Measurements from ENCODE around the gene ID3.

The ID3 gene

DNA sequence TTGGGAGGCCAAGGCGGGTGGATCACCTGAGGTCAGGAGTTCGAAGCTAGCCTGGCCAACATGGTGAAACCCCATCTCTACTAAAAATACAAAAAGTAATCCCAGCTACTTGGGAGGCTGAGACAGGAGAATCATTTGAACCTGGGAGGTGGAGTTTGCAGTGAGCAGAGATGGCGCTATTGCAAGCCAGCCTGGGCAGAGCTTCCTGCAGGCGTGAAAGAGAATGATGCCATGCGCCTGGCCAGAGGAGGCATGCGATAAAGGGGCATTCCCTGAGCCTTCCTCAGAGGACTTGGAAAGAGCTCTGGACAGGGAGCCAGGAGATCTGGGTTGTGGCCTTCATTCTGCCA lies 31.4 kb downstream of the ID3 start:
- peak in 1 of 3 experiments; percentile 28 for DNase-seq
- peak; percentile 33 for ATAC-seq (replicated peaks)
- Mint-ChIP-seq H3K9me3 (no peaks in the 10 kb centered on the region), H3K27me3 (no peaks in the 10 kb centered on the region), H3K36me3 (ENCODE audit: insufficient read depth) (peaks cover 10% of the 10 kb centered on the region), H3K4me1 (ENCODE audit: low read depth in 2 of 2) (peaks cover 68 to 75% of the 10 kb centered on the region in 2 donors), H3K27ac (peak overlapping the region; percentile 90 to 98), H3K4me3 (peak overlapping the region; percentile 70 to 81)

DNA sequence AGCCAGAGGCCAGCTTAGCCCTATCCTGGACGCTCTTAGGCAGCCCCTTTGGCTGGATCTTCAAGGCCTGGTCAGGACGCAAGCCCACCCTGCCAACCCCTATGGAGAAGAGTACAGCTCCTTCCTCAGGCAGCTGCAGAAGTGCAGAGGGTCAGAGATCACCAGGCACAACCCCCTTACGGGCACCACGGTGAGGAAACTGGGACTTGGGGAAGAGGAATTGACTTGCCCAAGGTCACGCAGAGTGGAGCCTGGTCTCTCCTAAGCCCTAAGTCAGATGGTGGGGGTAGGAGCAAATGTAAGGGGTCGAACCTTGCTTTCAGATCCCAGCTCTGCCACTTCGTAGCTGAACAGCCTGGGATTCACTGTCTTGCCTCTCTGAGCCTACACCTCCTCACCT lies 31.9 kb downstream of the ID3 start:
- peak overlapping the region; percentile 70 to 81 for H3K4me3 Mint-ChIP-seq
- peaks cover 10% of the 10 kb centered on the region for H3K36me3 Mint-ChIP-seq (ENCODE audit: insufficient read depth)
- DNase-seq (no peak), ATAC-seq (replicated peaks) (no peak)
- peak overlapping the region; percentile 94 to 98 for H3K27ac Mint-ChIP-seq
- H3K4me1 Mint-ChIP-seq (ENCODE audit: low read depth in 2 of 2) = peaks cover 67 to 78% of the 10 kb centered on the region in 2 donors
- H3K27me3 Mint-ChIP-seq = no peaks in the 10 kb centered on the region
- H3K9me3 Mint-ChIP-seq = no peaks in the 10 kb centered on the region

DNA sequence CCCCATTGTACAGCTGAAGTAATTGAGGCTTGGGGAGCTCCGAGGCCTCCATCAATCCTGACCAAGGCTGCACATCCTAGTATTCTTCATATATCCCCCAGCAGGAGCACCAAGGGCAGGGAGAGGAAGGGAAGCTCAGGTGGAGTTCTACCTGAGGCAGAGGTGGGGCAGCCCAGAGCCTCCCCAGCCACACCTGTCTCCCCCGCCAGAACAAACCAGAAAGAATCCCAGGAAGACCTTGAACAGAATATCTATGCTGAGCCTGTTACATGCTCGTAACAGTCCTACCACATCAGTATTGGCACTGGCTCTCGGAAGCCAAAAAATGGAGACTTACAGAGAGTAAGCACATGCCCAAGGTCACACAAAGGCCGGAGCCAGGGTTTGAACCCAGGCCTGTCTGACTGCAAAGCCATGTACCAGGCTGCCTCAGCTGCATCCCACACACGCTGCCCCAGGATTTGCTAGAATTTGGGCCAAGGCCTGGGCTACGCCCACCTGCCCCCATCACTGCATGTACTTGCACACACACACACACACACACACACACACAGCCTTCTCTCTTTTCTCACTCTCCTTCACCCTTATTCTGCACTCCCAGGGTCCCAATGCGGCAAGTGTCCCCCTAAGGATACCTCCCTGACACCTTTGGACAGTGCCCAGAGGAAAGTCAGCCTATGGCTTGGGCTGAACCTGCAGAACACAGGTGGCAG lies 32.8 kb downstream of the ID3 start:
- H3K4me3 Mint-ChIP-seq = peak overlapping the region; percentile 71 to 81
- H3K27ac Mint-ChIP-seq = peak overlapping the region; percentile 94 to 98
- H3K4me1 Mint-ChIP-seq (ENCODE audit: low read depth in 2 of 2) = peaks cover 58 to 73% of the 10 kb centered on the region in 2 donors
- ATAC-seq (replicated peaks) (no peak), DNase-seq (no peak)
- peaks cover 10% of the 10 kb centered on the region for H3K36me3 Mint-ChIP-seq (ENCODE audit: insufficient read depth)
- no peaks in the 10 kb centered on the region for H3K27me3 Mint-ChIP-seq
- no peaks in the 10 kb centered on the region for H3K9me3 Mint-ChIP-seq

DNA sequence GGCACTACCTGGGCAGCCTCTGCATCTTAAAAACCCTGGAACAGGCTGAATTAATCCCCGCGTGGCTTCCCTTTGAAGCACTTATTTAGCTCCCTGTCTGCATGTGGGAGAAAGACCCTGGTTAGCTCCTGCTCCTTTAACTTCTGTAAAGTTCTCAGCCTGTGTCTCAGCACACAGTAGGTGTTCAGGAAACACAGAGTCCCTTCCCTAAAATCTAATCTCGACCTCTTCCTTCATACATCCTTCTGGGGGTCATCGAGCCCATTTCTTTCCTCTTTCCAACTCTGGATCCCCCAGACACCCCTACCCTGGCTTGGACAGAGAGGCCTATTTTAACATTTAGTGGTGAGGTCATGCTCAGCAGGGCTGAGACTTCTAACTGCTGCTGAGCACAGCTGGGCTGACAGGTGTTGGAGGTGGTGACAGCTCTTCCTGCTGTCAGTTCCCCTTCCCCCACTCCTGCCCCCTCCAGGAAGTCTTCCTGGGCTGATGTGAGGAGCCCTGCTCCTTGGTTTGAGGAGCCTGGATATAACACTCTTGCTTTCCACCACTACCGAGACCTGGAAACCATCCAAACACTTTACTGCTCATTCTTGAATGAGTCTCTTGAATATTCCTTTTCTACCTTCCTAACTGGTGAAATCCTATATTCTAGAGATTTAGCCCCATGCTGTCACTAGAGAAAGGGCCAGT lies 33.6 kb downstream of the ID3 start:
- DNase-seq = peak in 1 of 3 experiments; percentile 7
- H3K27me3 Mint-ChIP-seq = no peaks in the 10 kb centered on the region
- ATAC-seq (replicated peaks) = no peak
- H3K36me3 Mint-ChIP-seq (ENCODE audit: insufficient read depth) = peaks cover 6% of the 10 kb centered on the region
- H3K27ac Mint-ChIP-seq = peak overlapping the region; percentile 94 to 98
- peak overlapping the region; percentile 71 to 81 for H3K4me3 Mint-ChIP-seq
- H3K9me3 Mint-ChIP-seq = no peaks in the 10 kb centered on the region
- peaks cover 52 to 69% of the 10 kb centered on the region in 2 donors for H3K4me1 Mint-ChIP-seq (ENCODE audit: low read depth in 2 of 2)

- H3K4me1 Mint-ChIP-seq (ENCODE audit: low read depth in 2 of 2) = peaks cover 48 to 64% of the 10 kb centered on the region in 2 donors
- peak overlapping the region; percentile 94 to 98 for H3K27ac Mint-ChIP-seq
- no peaks in the 10 kb centered on the region for H3K27me3 Mint-ChIP-seq
- ATAC-seq (replicated peaks) = peak; percentile 30
- peak overlapping the region; percentile 71 to 81 for H3K4me3 Mint-ChIP-seq
- DNase-seq = peak in 1 of 3 experiments; percentile 18
- H3K9me3 Mint-ChIP-seq = no peaks in the 10 kb centered on the region
- H3K36me3 Mint-ChIP-seq (ENCODE audit: insufficient read depth) = peaks cover 6% of the 10 kb centered on the region
Observed at GRCh38 chr1:23524716-23525401, 34.4 kb downstream of the ID3 start.

DNA sequence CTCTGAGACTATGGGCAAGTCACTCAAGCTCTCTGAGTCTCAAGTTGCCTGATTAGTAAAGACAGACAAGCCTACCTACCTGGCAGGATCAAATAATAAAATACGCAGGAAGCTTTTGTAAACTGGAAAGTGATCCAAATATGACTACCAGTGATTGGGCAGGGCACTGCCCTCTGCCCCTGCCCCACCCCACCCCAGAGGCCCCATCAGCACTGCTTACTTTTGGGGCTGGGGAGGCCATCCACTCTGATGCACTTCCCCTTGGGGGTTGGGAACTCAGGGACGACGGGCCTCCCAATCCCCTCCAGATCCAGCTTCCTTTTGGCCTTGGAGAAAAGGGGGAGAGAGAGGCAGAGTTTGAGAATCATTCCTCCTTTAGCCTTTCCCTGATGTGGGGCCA lies 35.1 kb downstream of the ID3 start:
- no peak for DNase-seq
- Mint-ChIP-seq H3K36me3 (ENCODE audit: insufficient read depth) (peaks cover 6% of the 10 kb centered on the region), H3K9me3 (no peaks in the 10 kb centered on the region), H3K27ac (peak overlapping the region; percentile 94 to 98), H3K4me3 (peak overlapping the region; percentile 25 to 81), H3K27me3 (no peaks in the 10 kb centered on the region), H3K4me1 (ENCODE audit: low read depth in 2 of 2) (peaks cover 41 to 57% of the 10 kb centered on the region in 2 donors)
- ATAC-seq (replicated peaks) = no peak

DNA sequence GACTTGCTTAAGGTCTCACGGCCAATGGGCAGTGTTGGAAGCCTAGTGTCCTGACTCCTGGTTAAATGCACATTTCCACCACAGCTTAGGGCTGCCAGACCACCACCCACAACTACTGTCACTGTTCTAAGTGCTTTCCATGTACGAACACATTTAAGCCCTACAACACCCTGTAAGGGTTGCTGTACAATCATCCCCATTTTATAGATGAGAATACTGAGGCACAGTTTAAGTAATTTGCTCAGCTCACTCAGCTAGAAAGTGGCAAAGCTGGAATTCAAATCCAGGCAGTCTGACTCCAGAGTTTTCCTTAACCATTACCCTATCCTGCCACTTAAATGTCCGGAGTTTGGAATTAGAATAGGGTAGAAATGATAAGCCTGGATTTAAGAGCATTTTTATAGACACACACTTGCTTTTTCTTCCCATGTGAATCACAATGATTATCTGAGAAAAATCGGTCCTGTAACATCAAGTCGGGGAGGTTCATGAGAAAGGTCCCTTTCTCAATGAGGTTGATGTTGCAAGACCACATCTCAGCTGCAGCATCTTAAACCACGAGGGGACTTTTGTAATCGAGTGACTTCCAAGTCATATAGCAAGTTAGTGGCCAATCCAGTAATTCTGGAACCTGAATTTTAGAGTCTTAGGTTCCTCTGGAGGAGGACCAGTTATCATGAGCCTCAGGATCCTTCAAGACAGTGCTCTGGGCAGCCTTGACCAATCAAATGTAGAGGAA lies 36.9 kb downstream of the ID3 start:
- Mint-ChIP-seq H3K27me3 (no peaks in the 10 kb centered on the region), H3K4me3 (no peak overlapping the region), H3K27ac (peak overlapping the region; percentile 83 to 98), H3K9me3 (no peaks in the 10 kb centered on the region), H3K36me3 (ENCODE audit: insufficient read depth) (peaks cover 3% of the 10 kb centered on the region), H3K4me1 (ENCODE audit: low read depth in 2 of 2) (peaks cover 24 to 40% of the 10 kb centered on the region in 2 donors)
- DNase-seq (no peak), ATAC-seq (replicated peaks) (no peak)

DNA sequence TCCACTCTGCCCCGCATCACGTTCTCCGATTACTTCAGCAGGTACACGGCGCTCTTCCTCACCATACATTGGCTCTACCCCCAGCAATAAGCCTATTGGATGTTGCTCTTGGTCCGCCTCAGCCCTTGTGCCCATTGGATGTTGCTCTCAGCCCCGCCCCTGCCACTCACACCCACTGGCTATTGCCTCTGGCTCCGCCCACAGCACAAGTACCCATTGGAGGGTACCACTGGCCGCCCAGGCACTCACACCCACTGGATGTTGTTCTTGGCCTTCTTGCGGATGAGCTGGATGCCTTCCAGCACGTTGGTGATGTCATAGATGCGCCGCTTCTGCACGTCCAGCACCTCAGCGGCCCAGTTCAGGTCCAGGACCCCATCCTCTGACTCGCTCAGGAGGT lies 37.7 kb downstream of the ID3 start:
- H3K4me3 Mint-ChIP-seq = no peak overlapping the region
- H3K4me1 Mint-ChIP-seq (ENCODE audit: low read depth in 2 of 2) = peaks cover 15 to 33% of the 10 kb centered on the region in 2 donors
- DNase-seq (no peak), ATAC-seq (replicated peaks) (no peak)
- peak overlapping the region in 1 of 2 donors; percentile 76 for H3K27ac Mint-ChIP-seq
- H3K36me3 Mint-ChIP-seq (ENCODE audit: insufficient read depth) = no peaks in the 10 kb centered on the region
- H3K27me3 Mint-ChIP-seq = no peaks in the 10 kb centered on the region
- no peaks in the 10 kb centered on the region for H3K9me3 Mint-ChIP-seq

DNA sequence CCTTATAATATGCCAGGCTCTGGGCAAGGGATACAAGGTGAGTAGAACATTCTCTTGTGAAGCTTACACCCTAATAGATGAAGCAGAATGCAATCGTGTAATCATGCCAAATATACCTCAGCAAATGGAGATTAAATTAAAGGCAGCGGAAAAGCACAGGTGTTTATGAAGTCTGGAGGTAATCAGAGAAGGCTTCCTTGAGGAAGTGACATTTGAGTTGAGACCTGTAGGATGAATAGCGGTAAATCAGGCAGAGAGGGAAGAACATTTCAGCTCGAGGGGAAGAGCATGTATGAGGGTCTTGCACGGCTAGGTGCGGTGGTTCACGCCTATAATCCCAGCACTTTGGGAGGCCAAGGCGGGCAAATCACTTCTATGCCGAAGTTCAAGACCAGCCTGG lies 41.7 kb downstream of the ID3 start:
- Mint-ChIP-seq H3K4me1 (ENCODE audit: low read depth in 2 of 2) (peaks cover 0 to 5% of the 10 kb centered on the region in 2 donors), H3K27me3 (no peaks in the 10 kb centered on the region), H3K27ac (peak overlapping the region in 1 of 2 donors; percentile 35), H3K4me3 (no peak overlapping the region), H3K9me3 (no peaks in the 10 kb centered on the region), H3K36me3 (ENCODE audit: insufficient read depth) (no peaks in the 10 kb centered on the region)
- ATAC-seq (replicated peaks) (no peak), DNase-seq (no peak)

DNA sequence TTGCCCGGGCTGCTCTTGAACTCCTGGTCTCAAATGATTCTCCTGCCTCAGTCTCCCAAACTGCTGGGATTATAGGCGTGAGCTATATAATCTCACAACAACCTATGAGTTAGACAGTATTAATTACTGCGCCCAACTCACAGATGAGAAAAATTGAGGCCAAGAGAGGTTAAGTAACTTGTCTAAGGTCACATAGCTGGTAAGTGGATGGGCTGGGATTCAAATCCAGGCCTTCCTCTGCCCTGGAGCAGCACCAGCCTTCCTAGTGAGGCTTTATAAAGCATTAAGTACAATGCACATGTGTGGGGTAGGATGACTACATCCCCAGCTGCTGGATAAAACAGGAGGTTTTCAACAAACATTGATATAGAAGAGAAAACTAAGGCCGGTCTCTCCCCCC lies 43.4 kb downstream of the ID3 start:
- Mint-ChIP-seq H3K9me3 (no peaks in the 10 kb centered on the region), H3K4me3 (no peak overlapping the region), H3K27ac (peak overlapping the region in 1 of 2 donors; percentile 46), H3K27me3 (no peaks in the 10 kb centered on the region), H3K36me3 (ENCODE audit: insufficient read depth) (peaks cover 3% of the 10 kb centered on the region), H3K4me1 (ENCODE audit: low read depth in 2 of 2) (peaks cover 0 to 2% of the 10 kb centered on the region in 2 donors)
- DNase-seq = no peak
- ATAC-seq (replicated peaks) = no peak

DNA sequence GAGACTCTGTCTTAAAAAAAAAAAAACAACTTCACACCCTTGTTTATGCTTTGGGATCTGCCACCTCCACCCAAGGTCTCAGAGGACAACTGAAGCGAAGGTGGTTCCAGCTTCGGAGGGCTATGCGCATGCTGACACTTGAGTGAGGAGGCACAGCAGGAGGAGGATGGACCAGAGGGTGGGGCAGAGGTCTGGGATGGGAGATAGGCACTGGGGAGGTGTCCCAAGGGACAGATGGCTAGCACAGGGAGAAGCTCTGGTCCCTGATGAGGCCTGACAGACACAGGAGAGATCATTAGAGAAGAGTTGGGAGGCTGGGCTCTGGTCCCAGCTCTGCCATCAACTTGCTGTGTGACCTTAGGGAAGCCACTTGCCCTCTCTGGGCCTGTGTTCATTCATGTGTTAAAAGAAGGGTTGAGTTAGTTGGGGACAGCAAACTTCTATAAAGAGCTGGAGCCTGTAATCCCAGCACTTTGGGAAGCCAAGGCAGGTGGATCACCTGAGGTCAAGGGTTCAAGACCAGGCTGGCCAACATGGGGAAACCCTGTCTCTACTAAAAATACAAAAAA lies 45.1 kb downstream of the ID3 start:
- no peaks in the 10 kb centered on the region for H3K9me3 Mint-ChIP-seq
- H3K27me3 Mint-ChIP-seq = no peaks in the 10 kb centered on the region
- peaks cover 0 to 2% of the 10 kb centered on the region in 2 donors for H3K4me1 Mint-ChIP-seq (ENCODE audit: low read depth in 2 of 2)
- no peak for DNase-seq
- peak overlapping the region in 1 of 2 donors; percentile 61 for H3K27ac Mint-ChIP-seq
- no peak for ATAC-seq (replicated peaks)
- H3K36me3 Mint-ChIP-seq (ENCODE audit: insufficient read depth) = peaks cover 3% of the 10 kb centered on the region
- no peak overlapping the region for H3K4me3 Mint-ChIP-seq

GRCh38 chr1:23509896-23510295 lies 49.4 kb downstream of the ID3 start:
- no peak for DNase-seq
- H3K9me3 Mint-ChIP-seq = no peaks in the 10 kb centered on the region
- H3K4me3 Mint-ChIP-seq = no peak overlapping the region
- H3K27me3 Mint-ChIP-seq = no peaks in the 10 kb centered on the region
- ATAC-seq (replicated peaks) = no peak
- H3K36me3 Mint-ChIP-seq (ENCODE audit: insufficient read depth) = peaks cover 3% of the 10 kb centered on the region
- H3K4me1 Mint-ChIP-seq (ENCODE audit: low read depth in 2 of 2) = no peaks in the 10 kb centered on the region
- no peak overlapping the region for H3K27ac Mint-ChIP-seq
